HepG2 (cell line): Measurements from ENCODE around the gene CST8. TPM values are rescaled to one million over a fixed set of nuclear protein-coding genes. Genes with fewer than 3 reads are reported as not detected.

Source experiments
- ATAC-seq: fragments of 200-7000 bp; cut with Tn5 transposase; 3 replicates; pipeline ENCODE4 v1.9.1; 2020; ENCODE audit warnings: mild to moderate bottlenecking, moderate library complexity
- BruUV-seq: library from RNA; stranded (reverse); fragments of 400-500 nt; replicated peaks from 2 replicates; lab custom pipeline; 2021; lab: Mats Ljungman, UMichigan
- CTCF ChIA-PET: fragments of 300-600 bp; formaldehyde crosslinking; extraction: SDS; loops from one replicate; lab custom pipeline; 2021; ENCODE audit warnings: low total read pairs, inconsistent platforms, low intra/inter-chr PET ratio; lab: Yijun Ruan, JAX
- POLR2A ChIA-PET: fragments of 350-600 bp; sonication (Branson Sonifier 250); formaldehyde crosslinking; loops from one replicate; lab custom pipeline; 2020; ENCODE audit warnings: antibody characterized with exemption, inconsistent platforms; lab: Yijun Ruan, JAX
- DNase-seq: peaks from one replicate; pipeline ENCODE4 v3.0.0-alpha.2; 2015; ENCODE audit warnings: low spot score
- FAIRE-seq: peaks from 3 replicates; lab custom pipeline; 2011; peaks lifted over from hg19 to GRCh38; lab: Jason Lieb, UNC
- H2AFZ ChIP-seq: one replicate; pipeline ENCODE4 v1.6.1; 2011; ENCODE audit warnings: low read length, inconsistent platforms
- H3K27ac ChIP-seq: fragments of 300-600 bp; 3 replicates; pipeline ENCODE4 v1.8.0; 2011; ENCODE audit warnings: mixed run types, mild to moderate bottlenecking, mixed read lengths, low read length, inconsistent platforms; ENCODE audit not compliant: insufficient read depth; ENCODE audit errors: extremely low read length
- H3K27me3 ChIP-seq, 2 experiments: fragments of 200-600 bp in 1 of 2; 2 replicates in 1 of 2; 3 replicates in 1 of 2; pipeline versions ENCODE4 v1.6.0 to v1.8.0; 2011; ENCODE audit warnings: low read length in 2 of 2, mild to moderate bottlenecking in 2 of 2, moderate library complexity in 2 of 2, inconsistent platforms in 1 of 2; ENCODE audit not compliant: insufficient read depth in 2 of 2, control insufficient read depth in 1 of 2
- H3K36me3 ChIP-seq, 2 experiments: fragments of 200-600 bp in 1 of 2; replicated peaks in 1 of 2; 2 replicates in 1 of 2; 3 replicates in 1 of 2; pipeline versions ENCODE4 v1.5.1 to v1.8.0; 2011; ENCODE audit warnings: low read length in 2 of 2, inconsistent platforms in 1 of 2; ENCODE audit not compliant: insufficient read depth in 2 of 2, control insufficient read depth in 1 of 2
- H3K4me1 ChIP-seq: 2 replicates; pipeline ENCODE4 v1.5.1; 2012; ENCODE audit warnings: low read length, inconsistent platforms; ENCODE audit not compliant: insufficient read depth
- H3K4me2 ChIP-seq: 2 replicates; pipeline ENCODE4 v1.6.0; 2011; ENCODE audit warnings: low read depth, low read length, inconsistent platforms
- H3K4me3 ChIP-seq, 3 experiments: fragments of 200-600 bp in 1 of 3; sonication (generic), shearing (Covaris generic) in 1 of 3; replicated peaks in 1 of 3; 2 replicates each; pipeline ENCODE4 v1.5.1; 2011 to 2016; ENCODE audit warnings: low read length in 3 of 3, inconsistent platforms in 2 of 3, low read depth in 2 of 3, mild to moderate bottlenecking in 2 of 3, control low read depth in 1 of 3, mixed read lengths in 1 of 3; ENCODE audit not compliant: insufficient read depth in 1 of 3
- H3K79me2 ChIP-seq: one replicate; pipeline ENCODE4 v1.6.1; 2011; ENCODE audit warnings: low read length, inconsistent platforms; ENCODE audit not compliant: insufficient read depth
- H3K9ac ChIP-seq: 2 replicates; pipeline ENCODE4 v1.6.0; 2011; ENCODE audit warnings: mild to moderate bottlenecking, low read depth, low read length, inconsistent platforms; ENCODE audit not compliant: insufficient read depth
- H3K9me3 ChIP-seq: 2 replicates; pipeline ENCODE4 v1.5.1; 2012; ENCODE audit warnings: mild to moderate bottlenecking, low read length
- H4K20me1 ChIP-seq: 2 replicates; pipeline ENCODE4 v1.6.0; 2011; ENCODE audit warnings: inconsistent platforms, mild to moderate bottlenecking, low read length, moderate library complexity; ENCODE audit not compliant: insufficient read depth
- ARID2 ChIP-seq: sonication (generic); formaldehyde crosslinking; IDR thresholded peaks from 2 replicates; pipeline ENCODE4 v1.8.1; 2022; ENCODE audit warnings: mild to moderate bottlenecking, missing genetic modification reagents, borderline replicate concordance
- FLYWCH1 ChIP-seq: sonication (generic); formaldehyde crosslinking; IDR thresholded peaks from 2 replicates; pipeline ENCODE4 v1.8.1; 2023; ENCODE audit warnings: mild to moderate bottlenecking, missing genetic modification reagents
- GLMP ChIP-seq: sonication (generic); formaldehyde crosslinking; IDR thresholded peaks from 2 replicates; pipeline ENCODE4 v1.9.0; 2021; ENCODE audit warnings: missing genetic modification reagents, mild to moderate bottlenecking, borderline replicate concordance
- MIXL1 ChIP-seq: IDR thresholded peaks from 2 replicates; pipeline ENCODE4 v1.6.1; 2016
- MXD4 ChIP-seq: IDR thresholded peaks from 2 replicates; pipeline ENCODE4 v1.6.1; 2016; ENCODE audit warnings: mild to moderate bottlenecking, missing biosample characterization, missing genetic modification reagents
- PAX8 ChIP-seq: sonication (generic); formaldehyde crosslinking; IDR thresholded peaks from 2 replicates; pipeline ENCODE4 v1.8.0; 2022; ENCODE audit warnings: mild to moderate bottlenecking, missing genetic modification reagents, borderline replicate concordance
- RBAK ChIP-seq: sonication (generic); formaldehyde crosslinking; IDR thresholded peaks from 2 replicates; pipeline ENCODE4 v1.5.1; 2020; ENCODE audit warnings: mild to moderate bottlenecking, missing genetic modification reagents
- TEF ChIP-seq: sonication (generic); formaldehyde crosslinking; IDR thresholded peaks from 2 replicates; pipeline ENCODE4 v1.5.0; 2020; ENCODE audit warnings: missing genetic modification reagents
- ZEB1 ChIP-seq: IDR thresholded peaks from 2 replicates; pipeline ENCODE4 v1.6.1; 2012; ENCODE audit warnings: mild to moderate bottlenecking, low read depth, inconsistent platforms; ENCODE audit not compliant: insufficient replicate concordance
- ZNF101 ChIP-seq: sonication (generic); formaldehyde crosslinking; IDR thresholded peaks from 2 replicates; pipeline ENCODE4 v1.4.0; 2020; ENCODE audit warnings: mild to moderate bottlenecking, low read depth, missing genetic modification reagents, borderline replicate concordance
- ZNF136 ChIP-seq: sonication (generic); formaldehyde crosslinking; IDR thresholded peaks from 2 replicates; pipeline ENCODE4 v1.8.1; 2022; ENCODE audit warnings: low read depth, mild to moderate bottlenecking, moderate library complexity, missing genetic modification reagents
- ZNF33A ChIP-seq: sonication (generic); formaldehyde crosslinking; IDR thresholded peaks from 2 replicates; pipeline ENCODE4 v1.5.1; 2020; ENCODE audit warnings: missing genetic modification reagents, mild to moderate bottlenecking, moderate library complexity, borderline replicate concordance
- ZNF570 ChIP-seq: sonication (generic); formaldehyde crosslinking; IDR thresholded peaks from 2 replicates; pipeline ENCODE4 v1.4.0; 2020; ENCODE audit warnings: mild to moderate bottlenecking, missing genetic modification reagents, borderline replicate concordance
- WGBS: methylation state at CpG from one replicate; pipeline ENCODE4 v1.1.6; 2017; ENCODE audit warnings: low lambda C conversion rate; 5-methylcytosine and 5-hydroxymethylcytosine counted together
- in situ Hi-C: cut with HindIII; loops from 2 replicates; pipeline ENCODE4 v1.10.0; 2017; ENCODE audit warnings: low pct_unique_long_range_greater_than_20kb; ENCODE audit not compliant: extremely low pct_ligation_motif_present
- intact Hi-C: fragments of 100-400 bp; cut with micrococcal nuclease; formaldehyde crosslinking; loops from one replicate; pipeline ENCODE4 v1.10.0; 2022; ENCODE audit not compliant: unreplicated experiment
- polyA plus RNA-seq, 8 experiments: library from polyadenylated mRNA; depleted of rRNA in 3 of 8; stranded (reverse) in 7 of 8; unstranded in 1 of 8; fragments of >200 nt; fragmentation: Illumina TruSeq in 4 of 8; extraction: Trizol in 4 of 8; gene quantifications; 2 replicates each; pipeline versions ENCODE4 v1.2.1 to v1.2.3, GENCODE V29; 2011 to 2016; ENCODE audit warnings: low read depth in 4 of 8, missing spikeins in 1 of 8, mixed read lengths in 1 of 8; ENCODE audit not compliant: insufficient read depth in 1 of 8
- total RNA-seq, 5 experiments: library from RNA; depleted of rRNA; stranded (reverse); fragments of >200 nt; fragmentation: Illumina TruSeq; extraction: Trizol; gene quantifications; 2 replicates each; pipeline ENCODE4 v1.2.3, GENCODE V29; 2016; ENCODE audit warnings: low read depth in 1 of 5

Gene CST8
- total and polyA plus RNA-seq, 2 of the 13 experiments (the other 11 are each of a cell fraction or from before 2014, with no cell fraction given), result not detected

GRCh38 chr20:23484081-23484480, 6.8 kb upstream of the CST8 start:
- Histone ChIP-seq H3K4me3 (no peak overlapping the region), H3K4me1 (peaks cover 10% of the 10 kb centered on the region), H3K9me3 (no peaks in the 10 kb centered on the region), H3K79me2 (no peaks in the 10 kb centered on the region), H3K27ac (no peak overlapping the region), H3K27me3 (no peaks in the 10 kb centered on the region), H3K36me3 (no peaks in the 10 kb centered on the region), H3K9ac (no peak overlapping the region), H2AFZ (no peak overlapping the region), H3K4me2 (no peak overlapping the region), H4K20me1 (no peaks in the 10 kb centered on the region)
- no peak for DNase-seq
- no peak for ATAC-seq
- in situ Hi-C loops (no loop called here), intact Hi-C loops (no loop called here)
- ChIA-PET POLR2A (no interaction called here), CTCF (no interaction called here)
- FAIRE-seq, result no peak
- TF ChIP-seq ZNF570 (CRISPR knock-in tag) (no peak), ZEB1 (no peak), GLMP (CRISPR knock-in tag) (no peak), ZNF136 (no peak), FLYWCH1 (CRISPR knock-in tag) (no peak), ZNF101 (CRISPR knock-in tag) (no peak), PAX8 (CRISPR knock-in tag) (no peak), MXD4 (CRISPR knock-in tag) (no peak)
- no TSS peak for BruUV-seq
- 41% methylated on average over 4 of the region's 4 CpGs for WGBS

- CTCF ChIA-PET, result no interaction called here
- TF ChIP-seq ZNF33A (no peak), TEF (no peak), MIXL1 (CRISPR knock-in tag) (no peak), RBAK (CRISPR knock-in tag) (peak; percentile 92), ARID2 (CRISPR knock-in tag) (no peak)
Observed at GRCh38 chr20:23488470-23488869, 2.4 kb upstream of the CST8 start.

More at GRCh38 chr20:23488470-23488869, 2.4 kb upstream of the CST8 start:
- FAIRE-seq (no peak), ATAC-seq (no peak), DNase-seq (no peak)
- Histone ChIP-seq H3K9ac (no peak overlapping the region), H3K4me2 (no peak overlapping the region), H3K79me2 (no peaks in the 10 kb centered on the region), H3K27me3 (peaks cover 0 to 4% of the 10 kb centered on the region in 2 experiments; a peak in 1 of 5 replicates), H3K4me3 (no peak overlapping the region), H2AFZ (no peak overlapping the region), H4K20me1 (peaks cover 3% of the 10 kb centered on the region; the same call in 1 of the 2 replicates), H3K36me3 (no peaks in the 10 kb centered on the region), H3K9me3 (no peaks in the 10 kb centered on the region), H3K4me1 (peaks cover 16% of the 10 kb centered on the region), H3K27ac (no peak overlapping the region)
- WGBS, result 26% methylated on average over 2 of the region's 2 CpGs
- intact Hi-C loops, result no loop called here
- BruUV-seq, result no TSS peak
- POLR2A ChIA-PET, result no interaction called here
- in situ Hi-C loops, result no loop called here
